NCI-H524 treated with DMSO at 0.1 percent for 48 hours (cell line): Measurements from ENCODE around the gene SF3B1.
"Not testable (repeated sequence)": the region's sequence is repeated elsewhere in the genome, so short reads cannot be mapped to it uniquely, and the experiment has no call there.

Experiments used
- DNase-seq: peaks from one replicate; lab custom pipeline; 2025; lab: John Stamatoyannopoulos, UW

The SF3B1 gene, protein sequence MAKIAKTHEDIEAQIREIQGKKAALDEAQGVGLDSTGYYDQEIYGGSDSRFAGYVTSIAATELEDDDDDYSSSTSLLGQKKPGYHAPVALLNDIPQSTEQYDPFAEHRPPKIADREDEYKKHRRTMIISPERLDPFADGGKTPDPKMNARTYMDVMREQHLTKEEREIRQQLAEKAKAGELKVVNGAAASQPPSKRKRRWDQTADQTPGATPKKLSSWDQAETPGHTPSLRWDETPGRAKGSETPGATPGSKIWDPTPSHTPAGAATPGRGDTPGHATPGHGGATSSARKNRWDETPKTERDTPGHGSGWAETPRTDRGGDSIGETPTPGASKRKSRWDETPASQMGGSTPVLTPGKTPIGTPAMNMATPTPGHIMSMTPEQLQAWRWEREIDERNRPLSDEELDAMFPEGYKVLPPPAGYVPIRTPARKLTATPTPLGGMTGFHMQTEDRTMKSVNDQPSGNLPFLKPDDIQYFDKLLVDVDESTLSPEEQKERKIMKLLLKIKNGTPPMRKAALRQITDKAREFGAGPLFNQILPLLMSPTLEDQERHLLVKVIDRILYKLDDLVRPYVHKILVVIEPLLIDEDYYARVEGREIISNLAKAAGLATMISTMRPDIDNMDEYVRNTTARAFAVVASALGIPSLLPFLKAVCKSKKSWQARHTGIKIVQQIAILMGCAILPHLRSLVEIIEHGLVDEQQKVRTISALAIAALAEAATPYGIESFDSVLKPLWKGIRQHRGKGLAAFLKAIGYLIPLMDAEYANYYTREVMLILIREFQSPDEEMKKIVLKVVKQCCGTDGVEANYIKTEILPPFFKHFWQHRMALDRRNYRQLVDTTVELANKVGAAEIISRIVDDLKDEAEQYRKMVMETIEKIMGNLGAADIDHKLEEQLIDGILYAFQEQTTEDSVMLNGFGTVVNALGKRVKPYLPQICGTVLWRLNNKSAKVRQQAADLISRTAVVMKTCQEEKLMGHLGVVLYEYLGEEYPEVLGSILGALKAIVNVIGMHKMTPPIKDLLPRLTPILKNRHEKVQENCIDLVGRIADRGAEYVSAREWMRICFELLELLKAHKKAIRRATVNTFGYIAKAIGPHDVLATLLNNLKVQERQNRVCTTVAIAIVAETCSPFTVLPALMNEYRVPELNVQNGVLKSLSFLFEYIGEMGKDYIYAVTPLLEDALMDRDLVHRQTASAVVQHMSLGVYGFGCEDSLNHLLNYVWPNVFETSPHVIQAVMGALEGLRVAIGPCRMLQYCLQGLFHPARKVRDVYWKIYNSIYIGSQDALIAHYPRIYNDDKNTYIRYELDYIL

GRCh38 chr2:197434541-197435513 is at the start of gene SF3B1:
TSS of gene SF3B1 (minus strand) at chr2:197435028. CDS start at chr2:197434999, 29 bp downstream.
- peak; percentile 73 for DNase-seq

DNA sequence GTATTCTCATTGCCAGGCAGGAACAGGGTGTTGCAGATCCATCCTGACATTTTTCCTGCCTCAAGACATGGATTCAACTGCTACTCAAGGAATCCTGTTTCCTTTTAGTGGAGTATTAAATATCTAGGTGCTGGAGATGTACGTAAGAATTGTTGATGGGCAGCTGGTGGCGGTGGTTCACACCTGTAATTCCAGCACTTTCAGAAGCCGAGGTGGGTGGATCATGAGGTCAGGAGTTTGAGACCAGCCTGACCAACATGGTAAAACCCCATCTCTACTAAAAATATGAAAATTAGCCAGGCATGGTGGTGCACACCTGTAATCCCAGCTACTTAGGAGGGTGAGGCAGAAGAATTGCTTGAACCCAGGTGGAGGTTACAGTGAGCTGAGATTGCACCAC is 49.4 kb upstream of the SF3B1 start:
- not testable (repeated sequence) for DNase-seq

DNA sequence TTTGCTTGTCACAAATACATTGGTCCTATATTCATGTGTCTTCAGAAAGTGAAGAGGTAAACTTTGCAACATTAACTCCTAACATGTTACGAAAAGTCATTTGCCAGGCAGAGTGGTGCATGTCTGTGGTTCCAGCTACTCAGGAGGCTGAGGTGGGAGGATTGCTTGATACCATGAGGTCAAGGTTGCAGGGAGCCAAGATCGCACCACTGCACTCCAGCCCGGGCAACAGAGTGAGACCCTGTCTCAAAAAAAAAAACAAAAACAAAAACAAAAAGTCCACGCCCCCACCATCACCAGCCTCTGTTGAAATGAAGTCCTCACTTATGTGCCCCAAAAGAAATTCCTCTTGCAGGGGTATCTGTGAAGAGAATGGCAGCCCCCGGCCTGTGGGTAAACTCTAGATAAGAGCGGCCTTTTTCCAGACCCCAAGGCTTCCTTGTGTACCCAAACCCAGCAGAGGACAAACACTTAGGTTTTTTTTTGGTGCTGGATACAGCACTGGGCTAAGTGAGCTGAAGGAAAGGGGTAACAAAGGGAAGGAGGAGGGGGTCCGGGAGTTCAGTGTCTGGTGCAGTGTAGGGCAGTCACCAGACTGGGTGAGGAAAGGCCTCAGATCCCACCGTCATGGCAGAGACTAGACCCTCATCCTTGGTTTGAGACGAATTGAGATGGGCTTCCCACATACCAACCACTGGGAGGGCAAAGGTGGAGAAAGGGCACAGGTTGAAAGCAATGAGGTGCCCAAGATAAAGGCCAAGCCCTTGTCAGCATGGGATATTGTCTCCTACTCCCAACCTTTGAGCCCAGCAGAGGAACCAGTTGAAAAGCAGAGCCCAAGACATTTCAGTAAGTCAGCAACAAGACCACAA is 45.6 kb upstream of the SF3B1 start:
- no peak for DNase-seq

- no peak for DNase-seq
These were observed 43.0 kb upstream of the SF3B1 start for GRCh38 chr2:197477797-197478196.

GRCh38 chr2:197472166-197472565 is 37.3 kb upstream of the SF3B1 start:
- no peak for DNase-seq

DNA sequence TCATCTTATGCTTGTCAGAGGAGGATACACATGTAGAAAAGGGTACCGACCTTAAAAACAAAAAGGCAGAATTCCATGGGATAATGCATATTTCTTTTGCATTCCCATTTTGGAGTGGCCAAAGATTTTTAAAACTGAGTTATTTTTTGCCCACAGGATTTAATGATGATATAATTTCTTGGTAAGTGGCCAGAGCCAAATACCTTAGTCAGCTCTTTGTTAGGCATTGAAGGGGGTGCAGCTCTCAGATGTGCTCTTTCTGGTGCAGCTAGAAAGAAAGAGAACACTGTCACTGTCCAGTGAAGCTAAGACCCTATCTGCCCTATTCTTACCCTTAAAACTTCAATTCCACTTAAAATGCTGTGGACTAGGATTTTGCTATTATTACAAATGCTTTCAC is 29.3 kb upstream of the SF3B1 start:
- no peak for DNase-seq

DNA sequence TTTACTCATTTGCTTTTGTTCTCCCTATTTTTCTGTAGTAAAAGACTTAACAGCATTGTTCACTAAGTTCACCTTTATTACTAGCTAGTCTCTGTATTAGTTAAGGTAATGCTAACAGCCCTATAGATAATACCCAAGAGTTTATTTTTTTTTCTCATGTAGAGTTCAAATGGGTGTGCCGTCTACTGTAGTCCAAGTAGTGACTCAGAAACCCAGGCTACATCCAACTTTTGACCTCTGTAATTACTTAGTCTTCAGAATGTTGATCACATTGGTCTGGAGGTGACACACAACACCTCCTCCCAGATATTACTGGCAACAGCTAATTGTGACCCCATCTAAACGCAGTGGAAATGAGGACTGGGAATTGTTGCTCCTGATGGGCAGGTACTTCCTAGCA is 26.2 kb upstream of the SF3B1 start:
- DNase-seq, result no peak

DNA sequence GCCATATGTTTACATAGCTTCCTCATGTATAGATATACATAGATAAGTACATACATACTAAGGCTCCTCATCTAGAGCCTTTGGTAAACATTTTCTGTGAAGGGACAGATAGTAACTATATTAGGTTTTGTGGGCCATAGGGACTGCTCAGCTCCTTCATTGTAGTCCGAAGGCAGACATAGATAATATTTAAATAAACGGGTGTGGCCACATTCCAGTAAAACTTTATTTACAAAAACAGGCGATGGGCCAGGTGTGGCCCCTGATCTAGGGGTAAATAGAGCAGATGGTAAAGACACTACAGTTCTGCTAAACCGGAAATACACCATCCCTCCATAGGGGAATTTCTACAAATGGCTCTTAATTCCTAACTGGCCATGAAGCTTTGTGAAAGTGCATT is 25.8 kb upstream of the SF3B1 start:
- DNase-seq, result no peak

DNA sequence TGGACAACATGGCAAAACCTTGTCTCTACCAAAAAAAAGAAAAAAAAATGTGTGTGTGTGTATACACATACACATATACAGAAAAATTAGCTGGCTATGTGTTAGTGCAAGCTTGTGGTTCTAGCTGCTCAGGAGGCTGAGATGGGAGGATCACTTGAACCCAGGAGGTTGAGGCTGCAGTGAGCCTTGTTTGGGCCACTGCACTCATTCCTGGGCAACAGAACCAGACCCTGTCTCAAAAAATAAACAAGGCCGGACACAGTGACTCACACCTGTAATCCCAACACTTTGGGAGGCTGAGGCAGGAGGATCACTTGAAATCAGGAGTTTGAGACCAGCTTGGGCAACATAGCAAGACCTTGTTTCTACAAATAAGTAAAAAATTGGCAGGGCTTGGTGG is 20.6 kb upstream of the SF3B1 start:
- DNase-seq, result no peak

- DNase-seq, result no peak
These were observed 20.1 kb upstream of the SF3B1 start for GRCh38 chr2:197454923-197455322.

GRCh38 chr2:197453914-197454398 is 19.1 kb upstream of the SF3B1 start:
- peak; percentile 70 for DNase-seq

- peak; percentile 96 for DNase-seq
These were observed 18.5 kb upstream of the SF3B1 start, which contains the start of gene COQ10B for GRCh38 chr2:197453123-197453913. TSS of gene COQ10B (plus strand) at chr2:197453552. CDS start at chr2:197453561, 9 bp downstream.

DNA sequence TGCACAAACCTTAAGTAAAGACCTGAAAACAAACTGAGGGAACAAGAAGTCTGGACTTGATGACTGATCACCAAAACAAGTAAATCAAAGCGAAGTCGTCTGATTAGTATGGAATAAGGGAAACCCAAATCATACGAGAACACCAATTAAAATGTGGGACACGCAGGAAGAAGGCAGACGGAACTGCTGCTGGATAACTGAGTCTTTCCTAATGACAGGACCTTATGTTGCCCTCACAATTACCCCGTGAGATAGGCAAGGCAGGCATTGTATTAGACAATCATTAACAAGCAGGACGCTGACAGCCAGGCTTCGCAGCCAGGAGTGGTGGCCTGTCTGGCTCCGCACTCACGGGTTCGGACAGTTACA is 17.9 kb upstream of the SF3B1 start:
- no peak for DNase-seq

- DNase-seq, result not testable (repeated sequence)
These were observed 16.1 kb upstream of the SF3B1 start for GRCh38 chr2:197450935-197451358.

DNA sequence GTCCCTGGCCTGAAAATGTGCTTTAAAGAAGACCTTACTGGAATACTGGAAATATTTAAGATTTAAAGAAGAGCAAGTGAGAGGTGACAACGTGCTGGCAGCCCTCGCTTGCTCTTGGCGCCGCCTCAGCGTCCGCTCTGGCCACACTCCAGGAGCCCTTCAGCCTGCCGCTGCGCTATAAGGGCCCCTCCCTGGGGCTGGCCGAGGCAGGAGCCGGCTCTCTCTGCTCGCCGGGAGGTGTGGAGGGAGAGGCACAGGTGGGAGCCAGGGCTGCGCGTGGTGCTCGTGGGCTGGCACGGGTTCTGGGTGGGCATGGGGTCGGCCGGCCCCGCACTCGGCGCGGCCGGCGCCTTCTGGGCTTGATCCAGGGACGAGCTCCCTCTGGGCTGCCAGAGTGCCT is 15.6 kb upstream of the SF3B1 start:
- DNase-seq, result no peak

DNA sequence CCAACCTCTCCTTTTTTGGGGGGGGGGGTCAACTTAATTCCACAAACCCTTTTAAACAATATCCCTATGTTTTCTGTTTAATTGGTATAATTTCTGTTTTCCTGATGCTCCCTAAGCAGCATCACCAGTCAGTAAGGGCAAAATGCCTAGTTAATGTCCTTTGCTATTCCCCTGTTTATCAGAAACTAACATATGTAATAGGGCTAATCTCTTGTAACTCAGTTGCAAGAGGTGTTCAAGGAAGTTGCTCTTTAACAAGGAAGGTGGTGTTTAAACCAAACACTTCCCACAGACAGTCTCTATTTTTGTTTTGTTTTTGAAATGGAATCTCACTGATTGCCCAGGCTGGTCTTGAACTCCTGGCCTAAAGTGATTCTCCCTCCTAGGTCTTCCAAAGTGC is 12.0 kb upstream of the SF3B1 start:
- no peak for DNase-seq

DNA sequence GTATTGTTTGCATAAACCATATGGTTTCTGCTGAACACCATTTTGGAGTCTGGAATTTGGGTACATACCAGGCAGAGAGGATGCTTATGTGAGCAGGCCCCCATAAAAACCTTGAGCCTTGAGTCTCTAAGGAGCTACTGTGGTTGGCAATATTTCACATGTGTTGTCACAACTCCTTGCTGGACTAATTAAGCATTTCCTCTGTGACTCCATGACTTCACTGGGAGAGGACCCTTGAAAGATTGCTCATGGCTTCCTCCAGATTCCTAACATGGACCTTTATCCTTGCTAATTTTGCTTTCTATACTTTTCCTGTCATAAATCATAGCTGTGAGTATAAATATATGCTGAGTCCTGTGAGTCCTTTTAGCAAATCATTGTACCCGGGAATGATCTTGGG is 10.9 kb upstream of the SF3B1 start:
- no peak for DNase-seq

- no peak for DNase-seq
These were observed 8.0 kb upstream of the SF3B1 start for GRCh38 chr2:197442857-197443256.

DNA sequence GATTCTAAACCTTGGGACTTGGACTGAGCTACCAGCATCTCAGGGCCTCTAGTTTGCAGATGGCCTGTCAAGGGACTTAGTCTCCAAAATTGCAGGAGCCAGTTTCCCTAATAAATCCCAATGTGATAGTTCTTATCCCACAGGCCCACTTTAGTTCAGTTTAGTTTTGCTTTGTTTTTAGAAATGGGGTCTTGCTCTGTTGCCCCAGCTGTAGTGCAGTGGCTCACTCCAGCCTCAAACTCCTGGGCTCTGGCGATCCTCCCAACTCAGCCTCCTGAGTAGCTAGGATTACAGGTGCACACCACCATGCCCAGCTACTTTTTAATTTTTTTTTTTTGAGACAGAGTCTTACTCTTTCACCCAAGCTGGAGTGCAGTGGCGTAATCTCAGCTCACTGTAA is 2.6 kb upstream of the SF3B1 start:
- no peak for DNase-seq
